Spleen (tissue), 7 donors: Measurements from ENCODE around the gene DEDD.

Experiments
- CTCF ChIP-seq, 11 experiments: fragments of 200-600 bp in 7 of 11; fragments of 450-650 bp in 4 of 11; sonication (generic) in 4 of 11; IDR thresholded peaks in 8 of 11; conservative IDR thresholded peaks in 3 of 11; 1 replicate in 7 of 11; 2 replicates in 4 of 11; pipeline versions ENCODE4 v1.4.0 to v1.8.0; 2016 to 2021; ENCODE audit warnings: antibody characterized with exemption in 11 of 11, inconsistent platforms in 4 of 11, mild to moderate bottlenecking in 1 of 11
- POLR2A ChIP-seq, 3 donors: fragments of 450-650 bp; IDR thresholded peaks; one replicate each; pipeline ENCODE4 v1.5.1; 2017; ENCODE audit warnings: antibody characterized with exemption in 3 of 3, mild to moderate bottlenecking in 1 of 3
- POLR2AphosphoS5 ChIP-seq, 3 donors: sonication (generic); formaldehyde crosslinking; IDR thresholded peaks; one replicate each; pipeline ENCODE4 v1.5.1; 2017; ENCODE audit warnings: antibody characterized with exemption in 3 of 3
- donor health status: DM: no; HTN: no; CAD: no; lungs with moderate emphysema.
- donor health status: DM: no; HTN: no; CAD: no.
- donor health status: DM: no; HTN: no; CAD: no.

GRCh38 chr1:161071886-161072371 is 60.5 kb downstream of the DEDD start:
- TF ChIP-seq CTCF (IDR thresholded peaks at IDR 0.05 in 8 of 11, conservative IDR thresholded peaks at IDR 0.05 in 3 of 11) (peak in 10 of 11 experiments; percentile 33 to 69 (median 62)), POLR2AphosphoS5 (IDR thresholded peaks at IDR 0.05) (no peak), POLR2A (IDR thresholded peaks at IDR 0.05) (no peak)
